Hematopoietic multipotent progenitor cell treated with erythropoietin and hydrocortisone succinate and interleukin-3 and kit ligand, for 15 days (in vitro differentiated cells): ENCODE data around the gene HCAR2.
"Not testable (repeated sequence)": the region's sequence is repeated elsewhere in the genome, so short reads cannot be mapped to it uniquely, and the experiment has no call there.

ENCODE experiments used
- DNase-seq: peaks from one replicate; pipeline ENCODE4 v3.0.0-alpha.2; 2015; ENCODE audit warnings: low spot score

Gene HCAR2

DNA sequence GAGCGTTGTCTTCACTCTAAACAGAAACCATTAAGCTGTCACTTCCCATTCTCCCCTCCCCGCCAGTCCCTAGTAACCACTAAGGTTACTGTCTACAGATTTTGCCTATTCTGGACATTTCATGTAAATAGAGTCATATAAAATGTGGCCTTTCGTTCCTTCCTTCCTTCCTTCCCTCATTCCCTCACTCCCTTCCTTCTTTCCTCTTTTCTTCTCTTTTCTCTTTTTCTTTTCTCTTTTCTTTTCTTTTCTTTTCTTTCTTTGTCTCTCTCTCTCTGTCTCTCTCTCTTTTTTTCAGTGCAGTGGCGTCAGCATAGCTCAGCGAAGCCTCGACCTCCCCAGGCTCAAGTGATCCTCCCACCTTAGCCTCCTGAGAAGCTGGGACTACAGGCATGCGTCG lies 37.8 kb downstream of the HCAR2 start:
- DNase-seq, result no peak

DNA sequence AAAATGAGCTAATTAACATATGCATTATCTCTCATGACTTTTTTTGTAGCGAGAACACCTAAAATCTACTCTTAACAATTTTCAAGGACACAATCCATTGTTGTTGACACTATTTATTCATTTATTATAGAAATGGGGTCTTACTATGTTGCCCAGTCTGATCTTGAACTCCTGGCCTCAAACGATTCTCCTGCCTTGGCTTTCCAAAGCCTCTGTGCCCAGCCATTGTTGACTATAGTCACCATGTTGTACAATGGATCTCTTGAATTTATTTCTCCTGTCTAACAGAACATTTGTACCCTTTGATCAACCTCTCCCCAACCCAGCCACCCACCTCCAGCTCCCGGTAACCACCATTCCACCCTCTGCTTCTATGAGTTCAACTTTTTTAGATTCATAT lies 41.2 kb downstream of the HCAR2 start:
- no peak for DNase-seq

DNA sequence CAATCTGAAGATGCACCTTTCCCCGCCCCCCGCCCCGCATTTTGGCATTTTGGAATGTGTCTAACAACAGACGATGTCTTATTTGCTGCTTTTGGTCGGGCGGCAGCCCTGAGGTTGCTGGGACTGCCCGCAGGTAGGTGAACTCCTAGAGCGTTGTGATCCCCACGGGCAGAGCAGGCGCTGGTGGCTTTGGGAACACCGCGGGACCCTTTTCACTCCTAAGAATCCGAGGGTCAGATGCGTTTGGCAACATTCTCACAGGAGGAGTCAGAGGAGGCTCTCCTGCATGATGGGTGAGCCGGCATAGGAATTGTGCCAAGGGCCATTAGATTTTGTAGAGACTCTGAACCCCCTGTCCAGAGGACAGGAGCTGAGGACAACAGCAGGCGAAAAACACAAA lies 41.9 kb downstream of the HCAR2 start:
- DNase-seq, result no peak

DNA sequence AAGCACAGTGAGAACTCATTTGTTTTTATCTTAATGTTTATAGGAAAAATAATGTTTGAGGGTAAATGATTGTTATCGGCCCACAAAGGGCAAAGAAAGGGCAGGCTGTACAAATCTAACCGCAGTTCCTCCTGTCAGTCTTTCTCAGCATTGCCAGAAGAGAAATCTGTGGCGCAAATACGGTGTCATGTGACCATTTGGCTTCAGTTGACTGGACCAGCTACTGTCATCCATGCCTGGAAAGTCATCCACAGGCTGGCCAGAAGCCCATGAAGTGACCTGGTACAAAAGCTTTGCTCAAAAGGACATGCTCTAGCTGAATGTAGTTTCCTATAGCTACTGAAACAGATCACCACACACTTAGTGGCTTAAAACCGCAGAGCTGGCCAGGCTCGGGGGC lies 43.6 kb downstream of the HCAR2 start:
- DNase-seq, result no peak

DNA sequence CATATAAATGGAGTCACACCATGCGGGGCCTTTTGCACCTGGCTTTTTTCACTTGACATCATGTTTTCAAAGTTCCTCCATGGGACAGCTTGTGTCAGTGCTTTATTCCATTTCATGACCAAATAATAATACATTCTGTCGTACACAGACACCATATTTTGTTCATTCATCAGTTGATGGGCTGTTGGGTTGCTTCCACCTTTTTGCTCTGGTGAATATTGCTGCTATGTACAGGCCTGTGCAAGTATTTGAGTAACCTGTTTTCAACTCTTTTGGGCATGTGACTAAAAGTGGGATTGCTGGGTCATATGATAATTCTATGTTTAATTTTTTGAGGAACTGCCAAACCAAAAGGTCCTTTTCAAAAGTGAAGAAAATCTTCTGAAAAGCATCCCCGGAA lies 46.9 kb downstream of the HCAR2 start:
- DNase-seq, result no peak

DNA sequence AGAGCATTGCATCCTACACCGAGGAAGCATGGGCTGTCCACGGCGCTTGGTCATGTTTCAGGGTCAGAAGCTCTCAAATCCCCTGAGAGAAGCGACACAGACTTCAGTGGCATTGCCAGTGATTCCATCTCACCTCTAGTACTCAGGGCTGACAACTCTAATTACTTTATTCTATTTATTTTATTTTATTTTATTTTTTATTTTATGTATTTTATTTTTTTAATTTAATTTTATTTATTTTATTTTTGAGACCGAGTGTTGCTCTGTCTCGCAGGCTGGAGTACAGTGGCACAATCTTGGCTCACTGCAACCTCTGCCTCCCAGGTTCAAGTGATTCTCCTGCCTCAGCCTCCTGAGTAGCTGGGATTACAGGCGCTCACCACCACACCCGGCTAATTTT lies 49.9 kb downstream of the HCAR2 start:
- DNase-seq, result not testable (repeated sequence)

DNA sequence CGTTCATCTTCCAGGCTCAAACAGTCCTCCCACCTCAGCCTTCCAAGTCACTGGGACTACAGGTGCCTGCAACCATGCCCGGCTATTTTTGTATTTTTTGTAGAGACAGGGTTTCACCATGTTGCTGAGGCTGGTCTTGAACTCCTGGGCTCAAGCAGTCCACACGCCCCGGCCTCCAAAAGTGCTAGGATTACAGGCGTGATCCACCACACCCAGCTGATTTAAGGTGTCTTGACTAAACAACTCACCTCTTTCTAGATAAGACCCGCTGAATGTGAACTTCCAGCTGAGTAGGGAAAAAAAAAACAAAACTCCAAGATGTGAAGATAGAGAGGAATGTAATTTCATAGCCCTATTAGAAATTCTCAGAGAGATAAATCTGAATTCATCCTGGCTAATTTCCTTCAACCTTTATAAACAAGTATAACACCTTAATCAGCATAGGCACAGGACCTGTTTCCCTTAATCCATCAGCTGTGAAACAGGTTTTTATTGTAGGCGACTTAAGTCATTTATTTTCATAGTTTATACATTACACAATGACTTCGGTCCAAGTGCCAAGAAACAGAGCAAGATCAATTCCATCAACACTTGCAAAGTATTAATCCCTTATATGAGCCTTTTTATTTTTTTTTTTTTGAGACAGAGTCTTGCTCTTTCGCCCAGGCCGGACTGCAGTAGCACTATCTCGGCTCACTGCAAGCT lies 51.5 kb downstream of the HCAR2 start:
- no peak for DNase-seq
